ENCODE results near the gene PATJ.
"Not testable (repeated sequence)": the region's sequence is repeated elsewhere in the genome, so short reads cannot be mapped to it uniquely, and the experiment has no call there.

The PATJ gene

DNA sequence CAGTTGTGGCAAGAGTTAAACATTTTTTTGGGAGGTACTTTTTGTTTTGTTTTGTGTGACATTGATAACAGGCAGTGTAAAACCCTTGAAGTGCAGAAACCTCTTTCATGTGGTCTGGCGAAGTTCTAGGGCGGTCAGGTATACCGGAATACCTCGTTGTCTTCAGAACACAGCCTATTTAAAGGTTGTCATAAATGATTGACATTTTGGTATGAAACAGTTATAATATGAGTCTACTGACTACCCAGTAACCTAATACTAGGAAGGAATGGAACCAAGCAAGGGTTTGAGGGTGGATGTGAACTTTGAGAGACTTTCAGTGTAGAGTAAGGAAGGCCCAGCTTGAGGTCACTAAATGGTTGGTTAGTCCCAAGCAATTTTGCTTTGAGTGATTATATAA, 40.5 kb downstream of the PATJ start:
- H3K79me2 ChIP-seq (ENCODE audit: insufficient read depth, low read length), result no peaks in the 10 kb centered on the region
- no peak overlapping the region for H2AFZ ChIP-seq (ENCODE audit: low read depth, low read length, severe bottlenecking)
- no peaks in the 10 kb centered on the region for H3K36me3 ChIP-seq (ENCODE audit: low read length)
- no peak overlapping the region for H3K4me2 ChIP-seq (ENCODE audit: low read depth, low read length, poor library complexity, severe bottlenecking)
- no peaks in the 10 kb centered on the region for H3F3A ChIP-seq (ENCODE audit: insufficient read depth)
- H3K9ac ChIP-seq (ENCODE audit: low read length), result no peak overlapping the region
- no peaks in the 10 kb centered on the region for H4K20me1 ChIP-seq (ENCODE audit: low read depth, low read length)
- no peak overlapping the region for H3K27ac ChIP-seq (ENCODE audit: low read depth, low read length)
- H3K9me3 ChIP-seq (ENCODE audit: insufficient read depth, low read length), result no peaks in the 10 kb centered on the region
- H3K27me3 ChIP-seq (ENCODE audit: low read length), result no peaks in the 10 kb centered on the region
- no peaks in the 10 kb centered on the region for H3K9me2 ChIP-seq (replicated peaks; ENCODE audit: insufficient read depth, low read length)
- TF ChIP-seq EZH2phosphoT487 (conservative IDR thresholded peaks at IDR 0.05; ENCODE audit: low read length), result no peak
- H3K4me3 ChIP-seq (ENCODE audit: insufficient read depth, low read length, poor library complexity, severe bottlenecking), result no peak overlapping the region

DNA sequence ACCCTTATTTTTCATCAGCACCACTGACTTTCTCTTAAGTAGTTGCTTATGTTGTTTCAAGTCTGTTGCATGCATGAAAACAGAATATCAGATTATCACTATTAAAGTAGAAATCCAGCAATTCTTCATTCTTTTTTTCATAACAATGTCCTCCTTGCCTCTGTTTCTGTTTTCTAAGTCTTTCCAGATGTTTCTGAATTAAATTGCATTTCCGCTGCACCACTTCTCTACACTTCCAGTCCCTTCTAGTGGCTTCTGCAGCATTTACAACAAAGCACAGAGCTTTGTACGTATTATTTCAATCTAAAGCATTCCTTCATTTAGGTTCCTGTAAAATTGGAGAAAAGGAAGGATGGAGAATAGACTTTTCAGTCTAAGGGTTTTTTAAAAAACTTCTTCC, 42.4 kb downstream of the PATJ start:
- Histone ChIP-seq H3K36me3 (ENCODE audit: low read length) (no peaks in the 10 kb centered on the region), H3K79me2 (ENCODE audit: insufficient read depth, low read length) (no peaks in the 10 kb centered on the region), H3K27me3 (ENCODE audit: low read length) (no peaks in the 10 kb centered on the region), H3K4me2 (ENCODE audit: low read depth, low read length, poor library complexity, severe bottlenecking) (no peak overlapping the region), H2AFZ (ENCODE audit: low read depth, low read length, severe bottlenecking) (no peak overlapping the region), H3K4me3 (ENCODE audit: insufficient read depth, low read length, poor library complexity, severe bottlenecking) (no peak overlapping the region), H3K9me3 (ENCODE audit: insufficient read depth, low read length) (no peaks in the 10 kb centered on the region), H3K9ac (ENCODE audit: low read length) (no peak overlapping the region), H3K27ac (ENCODE audit: low read depth, low read length) (no peak overlapping the region), H3K9me2 (replicated peaks; ENCODE audit: insufficient read depth, low read length) (no peaks in the 10 kb centered on the region), H3F3A (ENCODE audit: insufficient read depth) (no peaks in the 10 kb centered on the region), H4K20me1 (ENCODE audit: low read depth, low read length) (no peaks in the 10 kb centered on the region)
- TF ChIP-seq, protein P1, sequence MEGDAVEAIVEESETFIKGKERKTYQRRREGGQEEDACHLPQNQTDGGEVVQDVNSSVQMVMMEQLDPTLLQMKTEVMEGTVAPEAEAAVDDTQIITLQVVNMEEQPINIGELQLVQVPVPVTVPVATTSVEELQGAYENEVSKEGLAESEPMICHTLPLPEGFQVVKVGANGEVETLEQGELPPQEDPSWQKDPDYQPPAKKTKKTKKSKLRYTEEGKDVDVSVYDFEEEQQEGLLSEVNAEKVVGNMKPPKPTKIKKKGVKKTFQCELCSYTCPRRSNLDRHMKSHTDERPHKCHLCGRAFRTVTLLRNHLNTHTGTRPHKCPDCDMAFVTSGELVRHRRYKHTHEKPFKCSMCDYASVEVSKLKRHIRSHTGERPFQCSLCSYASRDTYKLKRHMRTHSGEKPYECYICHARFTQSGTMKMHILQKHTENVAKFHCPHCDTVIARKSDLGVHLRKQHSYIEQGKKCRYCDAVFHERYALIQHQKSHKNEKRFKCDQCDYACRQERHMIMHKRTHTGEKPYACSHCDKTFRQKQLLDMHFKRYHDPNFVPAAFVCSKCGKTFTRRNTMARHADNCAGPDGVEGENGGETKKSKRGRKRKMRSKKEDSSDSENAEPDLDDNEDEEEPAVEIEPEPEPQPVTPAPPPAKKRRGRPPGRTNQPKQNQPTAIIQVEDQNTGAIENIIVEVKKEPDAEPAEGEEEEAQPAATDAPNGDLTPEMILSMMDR (IDR thresholded peaks at IDR 0.05; ENCODE audit: insufficient read depth, low read length, poor library complexity, severe bottlenecking), result no peak
- no peak for TF ChIP-seq EZH2phosphoT487 (conservative IDR thresholded peaks at IDR 0.05; ENCODE audit: low read length)

DNA sequence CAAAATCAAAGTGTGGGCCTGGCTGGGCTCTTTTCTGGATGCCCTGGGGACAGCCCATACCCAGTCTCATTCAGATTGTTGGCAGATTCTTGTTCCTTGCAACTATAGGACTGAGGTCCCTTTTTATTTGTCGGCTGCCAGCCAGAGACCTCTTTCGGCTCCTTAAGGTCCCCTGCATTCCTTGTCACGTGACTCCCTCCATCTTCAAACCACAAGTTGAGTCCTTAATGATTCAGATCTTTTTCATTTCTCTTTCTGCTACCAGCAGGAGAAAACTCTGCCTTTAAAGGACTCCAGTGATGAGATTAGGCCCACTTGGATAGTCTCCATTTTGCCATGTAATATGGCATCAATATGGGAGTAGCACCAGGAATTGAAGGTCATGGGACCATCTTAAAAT, 48.6 kb downstream of the PATJ start:
- Histone ChIP-seq H3K4me2 (ENCODE audit: low read depth, low read length, poor library complexity, severe bottlenecking) (no peak overlapping the region), H3K4me3 (ENCODE audit: insufficient read depth, low read length, poor library complexity, severe bottlenecking) (no peak overlapping the region), H3K9me3 (ENCODE audit: insufficient read depth, low read length) (no peaks in the 10 kb centered on the region), H3K9me2 (replicated peaks; ENCODE audit: insufficient read depth, low read length) (no peaks in the 10 kb centered on the region), H3K27ac (ENCODE audit: low read depth, low read length) (no peak overlapping the region), H3K79me2 (ENCODE audit: insufficient read depth, low read length) (no peaks in the 10 kb centered on the region), H2AFZ (ENCODE audit: low read depth, low read length, severe bottlenecking) (no peak overlapping the region), H3F3A (ENCODE audit: insufficient read depth) (no peaks in the 10 kb centered on the region), H4K20me1 (ENCODE audit: low read depth, low read length) (no peaks in the 10 kb centered on the region), H3K9ac (ENCODE audit: low read length) (no peak overlapping the region), H3K36me3 (ENCODE audit: low read length) (no peaks in the 10 kb centered on the region), H3K27me3 (ENCODE audit: low read length) (no peaks in the 10 kb centered on the region)
- TF ChIP-seq, protein P1 (IDR thresholded peaks at IDR 0.05; ENCODE audit: insufficient read depth, low read length, poor library complexity, severe bottlenecking), result no peak
- no peak for TF ChIP-seq EZH2phosphoT487 (conservative IDR thresholded peaks at IDR 0.05; ENCODE audit: low read length)

DNA sequence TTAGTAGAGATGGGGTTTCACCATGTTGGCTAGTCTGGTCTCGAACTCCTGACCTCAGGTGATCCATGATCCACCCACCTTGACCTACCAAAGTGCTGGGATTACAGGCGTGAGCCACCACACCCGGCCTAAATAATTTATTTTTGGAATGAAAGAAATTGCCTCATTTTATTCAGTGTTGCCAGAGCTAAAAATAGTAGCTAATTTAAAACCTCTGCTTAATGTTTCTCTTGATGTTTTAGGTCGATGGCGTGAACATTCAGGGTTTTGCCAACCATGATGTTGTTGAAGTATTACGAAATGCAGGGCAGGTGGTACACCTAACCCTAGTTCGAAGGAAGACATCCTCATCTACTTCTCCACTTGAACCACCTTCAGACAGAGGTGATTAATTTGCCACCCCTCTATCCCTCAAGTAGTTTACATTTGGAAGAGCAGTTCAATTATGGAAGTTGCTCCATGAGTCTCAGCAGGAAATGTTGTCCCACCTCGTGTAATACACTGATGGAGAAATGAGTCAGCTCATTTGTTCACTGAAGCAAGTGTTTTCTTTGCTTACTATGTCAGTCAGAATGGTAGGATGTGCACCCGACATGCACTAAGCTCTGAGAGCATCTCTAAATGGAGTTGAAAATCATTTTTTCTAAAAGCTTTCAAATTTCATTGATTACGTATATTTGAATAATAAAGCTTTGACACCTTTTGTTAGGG, 54.9 kb downstream of the PATJ start:
- Histone ChIP-seq H3K4me2 (ENCODE audit: low read depth, low read length, poor library complexity, severe bottlenecking) (no peak overlapping the region), H3K27ac (ENCODE audit: low read depth, low read length) (no peak overlapping the region), H4K20me1 (ENCODE audit: low read depth, low read length) (no peaks in the 10 kb centered on the region), H3K9ac (ENCODE audit: low read length) (no peak overlapping the region), H3K4me3 (ENCODE audit: insufficient read depth, low read length, poor library complexity, severe bottlenecking) (no peak overlapping the region), H3K79me2 (ENCODE audit: insufficient read depth, low read length) (no peaks in the 10 kb centered on the region), H3F3A (ENCODE audit: insufficient read depth) (no peaks in the 10 kb centered on the region), H2AFZ (ENCODE audit: low read depth, low read length, severe bottlenecking) (no peak overlapping the region), H3K27me3 (ENCODE audit: low read length) (no peaks in the 10 kb centered on the region), H3K9me2 (replicated peaks; ENCODE audit: insufficient read depth, low read length) (no peaks in the 10 kb centered on the region), H3K9me3 (ENCODE audit: insufficient read depth, low read length) (no peaks in the 10 kb centered on the region), H3K36me3 (ENCODE audit: low read length) (no peaks in the 10 kb centered on the region)
- no peak for TF ChIP-seq EZH2phosphoT487 (conservative IDR thresholded peaks at IDR 0.05; ENCODE audit: low read length)
- TF ChIP-seq, protein P1 (IDR thresholded peaks at IDR 0.05; ENCODE audit: insufficient read depth, low read length, poor library complexity, severe bottlenecking), result no peak

DNA sequence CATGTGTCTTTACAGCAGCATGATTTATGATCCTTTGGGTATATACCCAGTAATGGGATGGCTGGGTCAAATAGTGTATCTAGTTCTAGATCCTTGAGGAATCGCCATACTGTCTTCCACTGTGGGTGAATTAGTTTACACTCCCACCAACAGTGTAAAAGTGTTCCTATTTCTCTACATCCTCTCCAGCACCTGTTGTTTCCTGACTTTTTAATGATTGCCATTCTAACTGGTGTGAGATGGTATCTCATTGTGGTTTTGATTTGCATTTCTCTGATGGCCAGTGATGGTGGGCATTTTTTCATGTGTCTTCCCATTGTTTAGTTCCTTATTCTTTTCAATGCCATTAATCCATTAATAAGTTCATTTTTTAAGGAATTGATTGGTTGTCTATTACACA, 58.8 kb downstream of the PATJ start:
- not testable (repeated sequence) for H3K36me3 ChIP-seq (ENCODE audit: low read length); H3K9ac ChIP-seq (ENCODE audit: low read length); H3K4me2 ChIP-seq (ENCODE audit: low read depth, low read length, poor library complexity, severe bottlenecking); H2AFZ ChIP-seq (ENCODE audit: low read depth, low read length, severe bottlenecking); H3K79me2 ChIP-seq (ENCODE audit: insufficient read depth, low read length); H3K27me3 ChIP-seq (ENCODE audit: low read length); H3K4me3 ChIP-seq (ENCODE audit: insufficient read depth, low read length, poor library complexity, severe bottlenecking); H3K9me2 ChIP-seq (replicated peaks; ENCODE audit: insufficient read depth, low read length); H4K20me1 ChIP-seq (ENCODE audit: low read depth, low read length); H3F3A ChIP-seq (ENCODE audit: insufficient read depth); H3K9me3 ChIP-seq (ENCODE audit: insufficient read depth, low read length); H3K27ac ChIP-seq (ENCODE audit: low read depth, low read length)

Measured in SU-DHL-6 (cell line).